MG63 (cell line): ENCODE results near the gene ZNF160. TPM values are rescaled to one million over a fixed set of nuclear protein-coding genes. Genes with fewer than 3 reads are reported as not detected.
"Not testable (repeated sequence)": the region's sequence is repeated elsewhere in the genome, so short reads cannot be mapped to it uniquely, and the experiment has no call there.

Experiments
- DNase-seq: peaks from one replicate; pipeline ENCODE4 v3.0.0-alpha.2; 2020
- H3K27me3 ChIP-seq: fragments of 250-450 bp; sonication (Bioruptor Pico); 2 replicates; pipeline ENCODE4 v1.5.1; 2020; ENCODE audit warnings: mild to moderate bottlenecking, moderate library complexity
- H3K36me3 ChIP-seq: fragments of 250-450 bp; sonication (Bioruptor Pico); 2 replicates; pipeline ENCODE4 v1.5.1; 2020; ENCODE audit warnings: mild to moderate bottlenecking, moderate library complexity
- H3K4me3 ChIP-seq: fragments of 250-450 bp; sonication (Bioruptor Pico); 2 replicates; pipeline ENCODE4 v1.5.1; 2020; ENCODE audit warnings: mild to moderate bottlenecking, moderate library complexity
- H3K9me3 ChIP-seq: fragments of 250-450 bp; sonication (Bioruptor Pico); 2 replicates; pipeline ENCODE4 v1.5.1; 2020; ENCODE audit warnings: mild to moderate bottlenecking, moderate library complexity
- total RNA-seq: library from RNA; depleted of rRNA; stranded (reverse); fragments of >200 nt; shearing (Covaris generic); gene quantifications from 2 replicates; pipeline ENCODE4 v1.2.3, GENCODE V29; 2014; ENCODE audit warnings: low replicate concordance

ZNF160 gene
- total RNA-seq, 1 experiment from 2014 or later: 6.4 TPM

DNA sequence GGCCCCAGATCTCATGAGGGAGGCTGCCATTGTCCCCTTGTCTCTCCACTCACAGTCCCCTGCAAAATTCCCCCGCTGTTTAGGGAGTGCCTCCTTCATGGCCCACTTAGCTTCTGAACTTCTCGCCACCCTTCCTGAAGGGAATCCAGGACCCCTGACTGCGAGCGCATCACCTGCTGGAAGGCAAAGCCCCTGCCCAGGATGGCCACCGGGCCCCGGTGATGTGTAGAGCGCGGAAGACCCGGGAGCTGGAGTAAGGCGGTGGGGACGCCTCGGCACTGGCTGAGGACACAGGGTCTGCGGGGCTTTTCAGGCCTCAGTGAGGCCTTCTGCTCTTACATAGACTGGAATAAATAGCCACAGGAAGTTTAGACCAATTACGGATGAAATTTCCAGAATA lies 4.7 kb downstream of the ZNF160 start:
- H3K36me3 ChIP-seq: peaks cover 23% of the 10 kb centered on the region
- H3K27me3 ChIP-seq, DNase-seq, H3K4me3 ChIP-seq, H3K9me3 ChIP-seq: not testable (repeated sequence)

DNA sequence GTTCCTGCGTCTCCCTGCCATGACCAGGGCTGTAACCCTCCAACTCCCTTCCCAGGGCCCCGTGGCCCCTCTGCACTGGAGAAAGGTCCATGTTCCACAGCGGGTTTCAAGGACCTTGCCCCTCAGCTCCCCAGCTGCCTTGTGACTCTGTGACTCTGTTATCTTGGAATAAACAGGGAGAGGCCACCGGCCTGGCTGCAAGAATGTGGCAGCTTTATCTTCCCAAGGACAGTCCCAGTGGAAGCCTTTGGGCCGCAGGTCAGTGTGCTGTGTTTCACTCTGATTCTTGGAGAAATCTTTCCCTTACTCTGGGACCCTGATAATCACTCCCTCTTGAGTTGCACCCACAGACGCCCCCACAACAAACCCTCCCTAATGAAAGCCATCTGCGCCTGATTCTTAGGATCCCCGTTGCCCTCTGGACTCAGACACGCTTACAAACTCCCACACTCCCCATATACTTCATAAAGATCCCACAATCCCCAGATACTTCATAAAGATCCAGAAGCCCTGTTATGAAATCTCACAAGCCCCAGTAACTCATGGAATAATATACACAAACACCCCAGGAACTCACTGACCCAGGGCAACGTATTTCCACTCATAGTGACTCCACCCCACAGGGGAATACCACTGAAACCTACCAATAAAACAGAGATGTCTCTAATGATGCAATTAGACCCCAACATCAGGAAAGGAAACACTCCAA lies 6.1 kb downstream of the ZNF160 start:
- H3K9me3 ChIP-seq, DNase-seq, H3K4me3 ChIP-seq, H3K27me3 ChIP-seq: not testable (repeated sequence)
- peaks cover 28% of the 10 kb centered on the region for H3K36me3 ChIP-seq

DNA sequence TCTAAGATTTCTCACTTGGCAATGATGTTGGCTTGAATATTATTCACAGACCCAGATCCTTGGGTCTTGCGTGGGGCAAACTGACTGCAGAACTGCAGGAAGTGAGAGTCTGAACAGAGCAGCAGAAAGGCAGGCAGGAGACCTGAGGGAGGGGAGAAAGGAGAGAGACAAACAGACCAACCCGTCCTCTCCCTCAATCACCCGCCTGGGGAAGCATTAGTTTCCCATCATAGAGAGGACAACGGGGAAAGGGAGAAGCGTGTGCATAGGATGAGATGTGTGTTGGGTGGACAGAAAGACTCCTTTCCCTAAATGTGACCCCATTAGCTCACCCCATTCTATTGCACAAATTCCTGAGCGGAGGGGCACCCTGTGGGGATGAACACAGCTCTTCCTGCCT lies 6.6 kb downstream of the ZNF160 start:
- H3K36me3 ChIP-seq: peaks cover 30% of the 10 kb centered on the region
- DNase-seq, H3K4me3 ChIP-seq, H3K9me3 ChIP-seq, H3K27me3 ChIP-seq: not testable (repeated sequence)

DNA sequence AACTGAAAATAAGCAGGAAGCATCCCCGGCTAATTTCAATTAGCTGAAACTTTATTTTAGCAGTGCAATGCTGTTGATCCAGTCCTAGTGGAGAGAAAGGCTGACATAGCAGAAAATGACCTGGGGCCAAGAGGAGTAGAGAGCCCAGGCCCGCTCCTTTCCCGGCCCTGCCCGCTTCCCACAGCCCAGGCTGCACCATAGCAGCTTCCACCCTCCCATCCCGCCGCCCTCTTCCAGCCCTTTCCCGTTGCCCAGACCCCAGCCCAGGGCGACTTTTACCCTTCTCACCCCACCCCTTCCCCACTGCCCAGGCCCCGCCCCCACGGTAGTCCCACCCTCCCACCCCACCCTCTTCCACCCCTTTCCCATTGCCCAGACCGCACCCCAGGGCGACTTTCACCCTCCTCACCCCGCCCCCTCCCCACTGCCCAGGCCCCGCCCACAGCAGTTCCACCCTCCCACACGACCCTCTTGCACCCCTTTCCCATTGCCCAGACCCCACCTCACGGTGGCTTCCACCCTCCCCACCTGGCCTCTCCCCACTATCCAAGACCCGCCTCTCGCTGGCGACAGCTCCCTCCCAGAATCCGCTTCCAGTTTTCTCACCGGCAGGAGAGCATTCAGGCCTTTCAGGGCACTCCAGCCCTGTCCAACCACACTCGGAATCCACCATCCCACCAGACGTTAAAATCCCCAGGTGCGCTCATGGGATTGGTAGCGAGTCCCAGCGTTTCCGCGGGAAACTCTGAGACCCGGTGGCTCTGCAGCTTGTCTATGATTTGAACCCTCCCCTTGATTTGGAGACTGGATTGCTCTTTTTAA lies 8.3 kb downstream of the ZNF160 start:
- Histone ChIP-seq H3K27me3 (no peaks in the 10 kb centered on the region), H3K9me3 (no peaks in the 10 kb centered on the region)
- DNase-seq: no peak

DNA sequence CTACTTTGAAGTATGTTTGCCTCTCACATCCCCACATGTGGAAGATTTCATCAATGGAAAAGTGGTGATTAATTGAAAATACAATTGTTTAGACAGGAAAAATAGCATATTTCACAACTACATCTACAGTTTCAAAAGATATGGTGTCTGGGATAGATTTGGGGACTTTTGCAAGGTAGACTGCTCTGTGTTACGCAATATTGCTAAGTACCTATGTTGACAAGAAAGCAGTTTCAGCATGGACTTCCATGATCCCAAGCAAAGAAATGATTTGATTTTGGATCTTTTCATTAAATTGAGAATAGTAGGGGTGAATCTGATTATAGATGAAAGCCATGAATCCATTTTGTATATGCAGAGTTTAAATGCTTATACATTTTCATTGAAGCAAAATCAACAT lies 10.5 kb downstream of the ZNF160 start:
- Histone ChIP-seq H3K9me3 (no peaks in the 10 kb centered on the region), H3K4me3 (no peak overlapping the region), H3K27me3 (no peaks in the 10 kb centered on the region), H3K36me3 (peaks cover 46% of the 10 kb centered on the region)
- no peak for DNase-seq

More for the DNA sequence above, 8.3 kb downstream of the ZNF160 start:
- no peak overlapping the region for H3K4me3 ChIP-seq
- peaks cover 40% of the 10 kb centered on the region for H3K36me3 ChIP-seq

DNA sequence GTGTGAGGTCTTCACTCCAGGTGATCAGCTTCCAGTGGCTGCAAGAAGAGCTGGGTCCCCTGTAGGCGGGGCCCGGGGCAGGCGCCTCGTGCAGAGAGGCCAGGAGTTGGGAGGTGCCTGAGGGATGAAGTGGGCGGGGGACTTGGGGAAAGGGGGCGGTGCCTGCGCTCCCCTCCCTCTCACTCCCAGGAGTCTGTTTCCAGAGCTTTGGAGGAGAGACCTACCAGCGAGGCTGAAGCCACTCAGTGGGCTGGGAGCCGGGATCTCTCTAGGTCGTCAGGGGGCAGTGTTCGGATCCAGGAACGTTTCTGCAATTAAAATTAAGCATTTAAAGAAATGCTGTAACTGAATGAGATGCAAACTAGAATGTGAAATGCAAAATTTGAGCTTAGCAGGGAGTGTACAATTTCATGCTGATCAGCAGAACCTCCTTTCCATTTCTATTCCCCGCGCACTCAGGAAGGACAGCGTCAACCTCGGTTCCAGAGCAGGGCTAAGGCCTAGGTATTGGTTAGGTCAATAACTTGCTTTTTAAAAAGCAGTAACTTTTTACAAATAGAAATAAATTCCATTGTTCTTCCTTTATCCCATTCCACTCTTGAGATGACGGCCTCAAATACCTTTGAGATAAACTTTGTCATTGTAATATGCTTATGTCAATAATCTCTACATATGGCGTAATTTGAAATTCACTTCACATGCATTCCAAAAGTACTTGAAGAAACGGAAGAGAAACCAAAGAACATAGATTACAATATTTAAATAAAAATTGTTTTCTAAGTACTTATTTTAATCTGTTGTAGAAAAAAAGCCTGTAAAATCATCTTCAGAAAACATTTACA lies 11.6 kb downstream of the ZNF160 start:
- peaks cover 52% of the 10 kb centered on the region for H3K36me3 ChIP-seq

DNA sequence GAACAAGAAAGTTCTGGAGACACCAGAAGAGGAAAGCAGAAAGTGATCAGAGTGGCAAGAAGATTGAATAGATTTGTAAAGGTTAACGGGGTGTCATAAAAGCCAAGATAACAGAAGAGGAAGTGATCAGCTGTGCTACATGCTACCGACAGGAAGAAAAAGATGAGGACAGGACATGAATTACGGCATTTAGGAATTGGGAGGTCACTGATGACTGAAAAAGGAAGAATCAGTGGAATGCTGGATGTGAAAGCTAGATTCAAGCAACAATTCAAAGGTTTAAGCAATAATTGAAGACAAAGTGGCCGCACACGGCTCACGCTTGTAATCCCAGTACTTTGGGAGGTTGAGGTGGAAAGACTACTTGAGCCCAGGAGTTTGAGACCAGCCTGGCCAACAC lies 15.1 kb downstream of the ZNF160 start:
- H3K9me3 ChIP-seq: no peaks in the 10 kb centered on the region

More for the DNA sequence above, 11.6 kb downstream of the ZNF160 start:
- DNase-seq: no peak
- no peaks in the 10 kb centered on the region for H3K9me3 ChIP-seq
- no peak overlapping the region for H3K4me3 ChIP-seq
- no peaks in the 10 kb centered on the region for H3K27me3 ChIP-seq

DNA sequence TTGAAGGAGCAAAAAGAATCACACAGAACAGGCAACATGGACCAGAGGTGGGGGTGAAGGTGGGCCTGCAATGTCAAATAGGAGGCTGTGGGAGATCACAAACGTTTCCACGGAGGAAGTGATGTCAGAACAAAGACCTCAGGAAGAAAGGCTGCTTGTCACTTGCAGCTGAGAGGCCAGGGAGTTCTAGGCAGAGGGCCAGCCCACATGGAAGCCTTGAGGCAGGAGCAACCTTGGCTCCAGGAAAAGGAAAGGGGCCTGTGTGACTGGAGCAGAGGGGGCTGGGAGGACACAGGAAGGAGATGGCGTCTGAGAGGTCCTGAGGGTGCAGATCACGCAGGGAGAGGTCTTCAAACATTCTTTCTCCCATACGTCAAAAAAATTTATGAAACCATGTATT lies 16.3 kb downstream of the ZNF160 start:
- Histone ChIP-seq H3K4me3 (no peak overlapping the region), H3K36me3 (peaks cover 71% of the 10 kb centered on the region), H3K27me3 (no peaks in the 10 kb centered on the region), H3K9me3 (no peaks in the 10 kb centered on the region)
- DNase-seq: no peak

More for the DNA sequence above, 15.1 kb downstream of the ZNF160 start:
- no peaks in the 10 kb centered on the region for H3K27me3 ChIP-seq
- H3K36me3 ChIP-seq: peaks cover 71% of the 10 kb centered on the region
- DNase-seq: no peak
- no peak overlapping the region for H3K4me3 ChIP-seq

DNA sequence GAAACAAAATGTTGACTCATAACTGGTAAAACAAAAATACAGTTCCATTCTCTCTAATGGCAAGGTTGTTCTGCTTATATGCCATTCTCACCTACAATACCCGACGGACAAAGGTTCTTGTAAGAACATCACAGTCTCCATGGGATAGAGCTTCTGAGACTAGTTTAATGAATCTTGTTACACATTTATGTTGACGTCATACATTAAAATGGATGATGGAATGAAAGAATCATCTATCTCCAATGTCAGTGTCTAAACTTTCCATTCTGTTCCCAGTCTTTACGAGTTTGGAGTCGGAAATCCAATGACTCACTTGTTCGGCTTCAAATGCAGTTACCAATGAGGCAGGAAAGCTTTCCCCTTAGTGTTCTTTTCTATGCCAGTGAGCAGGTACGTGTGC lies 17.7 kb downstream of the ZNF160 start:
- DNase-seq: no peak
- no peak overlapping the region for H3K4me3 ChIP-seq
- H3K27me3 ChIP-seq: no peaks in the 10 kb centered on the region
- peaks cover 63% of the 10 kb centered on the region for H3K36me3 ChIP-seq
- H3K9me3 ChIP-seq: peaks cover 3% of the 10 kb centered on the region; the same call in 1 of the 2 replicates

DNA sequence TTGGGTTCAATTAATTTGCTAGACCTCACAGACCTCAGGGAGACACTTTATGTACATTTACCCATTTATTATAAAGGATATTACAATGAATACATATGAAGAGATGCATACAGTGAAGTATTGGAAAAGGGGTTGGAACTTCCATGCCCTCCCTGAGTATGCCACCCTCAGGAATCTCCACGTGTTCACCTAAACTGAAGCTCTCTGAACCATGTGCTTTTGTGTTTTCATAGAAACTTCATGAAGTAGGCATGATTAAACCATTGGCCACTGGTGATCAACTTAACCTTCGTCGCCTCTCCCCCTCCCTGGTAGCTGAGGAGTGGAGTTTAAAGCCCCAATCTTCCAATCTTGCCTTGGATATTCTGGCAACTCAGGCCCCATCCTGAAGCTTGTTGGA lies 20.3 kb downstream of the ZNF160 start:
- Histone ChIP-seq H3K4me3 (no peak overlapping the region), H3K36me3 (peaks cover 59% of the 10 kb centered on the region), H3K27me3 (no peaks in the 10 kb centered on the region), H3K9me3 (peaks cover 6% of the 10 kb centered on the region)
- DNase-seq: no peak

DNA sequence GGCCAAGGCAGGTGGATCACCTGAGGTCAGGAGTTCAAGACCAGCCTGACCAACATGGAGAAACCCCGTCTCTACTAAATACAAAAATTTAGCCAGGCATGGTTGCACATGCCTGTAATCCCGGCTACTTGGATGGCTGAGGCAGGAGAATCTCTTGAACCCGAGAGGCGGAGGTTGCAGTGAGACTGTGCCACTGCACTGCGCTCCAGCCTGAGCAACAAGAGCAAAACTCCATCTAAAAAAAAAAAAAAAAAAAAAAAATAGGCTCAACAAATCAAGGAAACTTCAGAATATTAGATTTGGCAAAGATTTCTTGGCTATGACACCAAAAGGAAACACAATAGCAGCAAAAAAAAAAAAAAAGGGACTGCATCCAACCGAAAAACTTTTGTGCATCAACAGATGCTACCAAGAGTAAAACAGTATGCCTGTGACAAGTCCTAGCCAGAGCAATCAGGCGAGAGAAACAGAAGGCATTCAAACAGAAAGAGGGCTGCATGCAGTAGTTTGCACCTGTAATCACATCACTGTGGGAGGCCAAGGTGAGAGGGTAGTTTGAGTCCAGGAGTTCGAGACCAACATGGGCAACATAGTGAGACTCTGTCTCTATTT lies 23.8 kb downstream of the ZNF160 start:
- no peak for DNase-seq
- H3K9me3 ChIP-seq: peaks cover 11% of the 10 kb centered on the region
- no peaks in the 10 kb centered on the region for H3K27me3 ChIP-seq
- H3K36me3 ChIP-seq: peaks cover 64% of the 10 kb centered on the region
- H3K4me3 ChIP-seq: no peak overlapping the region

DNA sequence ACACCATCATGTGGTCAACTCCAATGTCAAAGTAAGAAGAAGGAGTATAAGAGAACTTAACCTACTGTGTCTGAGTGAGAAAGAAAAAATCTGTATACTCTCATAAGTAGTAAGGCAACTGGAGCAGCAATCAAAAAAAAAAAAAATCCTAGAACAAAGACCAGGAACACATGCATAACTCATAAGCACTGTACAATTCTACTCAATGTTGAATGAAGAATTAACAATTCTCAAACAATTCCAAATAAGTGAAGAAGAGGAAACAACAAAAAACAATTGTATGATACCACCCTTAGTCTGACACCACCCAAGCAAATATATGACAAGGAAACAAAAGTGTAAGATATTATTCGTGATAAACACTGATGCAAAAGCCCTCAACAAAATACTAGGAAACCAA lies 24.6 kb downstream of the ZNF160 start:
- DNase-seq: no peak
- no peaks in the 10 kb centered on the region for H3K27me3 ChIP-seq
- peaks cover 64% of the 10 kb centered on the region for H3K36me3 ChIP-seq
- no peak overlapping the region for H3K4me3 ChIP-seq
- H3K9me3 ChIP-seq: peaks cover 11% of the 10 kb centered on the region

DNA sequence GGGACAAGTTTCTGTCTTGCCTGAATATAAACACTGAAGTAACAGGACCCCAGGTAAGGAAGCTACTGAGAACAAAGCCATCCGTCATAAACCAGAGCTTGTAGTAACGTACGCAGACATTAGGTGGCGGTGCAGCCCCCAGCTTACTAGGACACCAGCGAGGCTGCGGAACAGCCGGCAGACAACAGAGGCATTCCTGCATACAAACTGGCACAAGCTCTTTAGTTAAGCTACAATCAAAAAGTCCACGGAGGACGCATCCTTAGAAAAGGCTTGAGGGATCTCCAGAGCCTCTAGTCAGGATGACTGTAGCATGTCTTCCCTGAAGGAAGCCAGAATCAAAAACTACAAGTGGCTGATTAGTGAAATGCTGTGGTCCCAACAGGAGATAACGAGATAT lies 26.2 kb downstream of the ZNF160 start:
- no peak overlapping the region for H3K4me3 ChIP-seq
- no peaks in the 10 kb centered on the region for H3K27me3 ChIP-seq
- H3K9me3 ChIP-seq: peaks cover 16% of the 10 kb centered on the region
- no peak for DNase-seq
- peaks cover 72% of the 10 kb centered on the region for H3K36me3 ChIP-seq

DNA sequence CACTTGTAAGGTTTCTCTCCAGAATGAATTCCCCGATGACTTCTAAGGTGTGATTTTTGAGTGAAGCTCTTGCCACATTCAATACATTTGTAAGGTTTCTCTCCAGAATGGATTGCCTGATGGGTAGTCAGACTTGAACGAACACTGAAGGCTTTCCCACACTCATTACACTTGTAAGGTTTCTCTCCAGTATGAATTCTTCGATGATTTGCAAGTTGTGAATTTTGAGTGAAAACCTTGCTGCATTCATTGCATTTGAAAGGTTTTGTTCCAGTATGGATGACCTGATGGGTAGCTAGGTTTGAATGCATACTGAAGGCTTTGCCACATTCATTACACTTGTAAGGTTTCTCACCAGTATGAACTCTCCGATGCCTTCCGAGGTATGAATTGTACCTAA lies 34.4 kb downstream of the ZNF160 start:
- H3K36me3 ChIP-seq: peaks cover 80% of the 10 kb centered on the region
- no peak for DNase-seq
- H3K9me3 ChIP-seq: peaks cover 56% of the 10 kb centered on the region
- H3K4me3 ChIP-seq: no peak overlapping the region
- no peaks in the 10 kb centered on the region for H3K27me3 ChIP-seq

DNA sequence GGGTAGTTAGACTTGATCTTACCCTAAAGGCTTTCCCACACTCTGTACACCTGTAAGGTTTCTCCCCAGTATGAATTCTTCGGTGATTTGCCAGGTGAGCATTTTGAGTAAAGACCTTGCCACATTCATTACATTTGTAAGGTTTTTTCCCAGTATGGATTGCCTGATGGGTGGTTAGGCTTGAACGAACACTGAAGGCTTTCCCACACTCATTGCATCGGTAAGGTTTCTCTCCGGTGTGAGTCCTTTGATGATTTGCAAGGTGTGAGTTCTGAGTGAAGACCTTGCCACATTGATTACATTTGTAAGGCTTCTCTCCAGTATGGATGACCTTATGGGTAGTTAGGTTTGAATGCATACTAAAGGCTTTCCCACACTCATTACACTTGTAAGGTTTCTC lies 35.0 kb downstream of the ZNF160 start:
- Histone ChIP-seq H3K9me3 (peaks cover 56% of the 10 kb centered on the region), H3K4me3 (no peak overlapping the region), H3K36me3 (peaks cover 73% of the 10 kb centered on the region), H3K27me3 (no peaks in the 10 kb centered on the region)
- no peak for DNase-seq

DNA sequence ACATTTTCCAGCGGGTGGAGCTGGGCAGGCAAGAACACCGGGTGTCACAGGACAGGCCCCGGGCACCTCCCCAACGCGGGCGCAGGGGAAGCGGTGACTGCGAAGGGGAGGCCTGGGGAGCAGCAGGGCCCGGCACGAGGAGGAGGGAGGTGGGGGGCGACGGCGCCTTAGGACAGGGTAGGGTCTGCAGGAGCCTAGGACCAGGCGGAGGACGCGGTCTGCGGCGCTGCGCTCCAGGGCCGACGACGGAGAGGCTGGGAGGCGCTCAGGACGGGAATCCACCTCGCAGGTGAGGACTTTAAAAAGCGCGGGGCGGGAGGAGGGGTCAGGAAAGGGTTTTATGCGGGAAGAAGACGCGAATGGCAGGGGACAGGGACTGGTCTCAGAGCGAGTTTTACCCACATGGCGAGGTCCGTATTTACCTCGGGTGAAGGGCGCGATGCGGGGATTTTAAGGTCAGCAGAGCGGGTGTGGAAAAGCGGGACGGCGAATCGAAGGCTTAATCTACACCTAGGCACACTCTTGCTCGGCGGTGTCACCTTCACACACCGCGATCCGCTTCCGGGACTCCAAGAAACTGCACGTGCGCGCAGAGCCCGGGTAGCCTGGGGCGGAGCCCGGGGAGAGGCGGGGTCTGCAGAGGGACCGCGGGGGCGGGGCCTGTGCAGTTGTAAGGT lies 45.2 kb downstream of the ZNF160 start:
- no peaks in the 10 kb centered on the region for H3K27me3 ChIP-seq
- H3K36me3 ChIP-seq: no peaks in the 10 kb centered on the region
- peaks cover 14% of the 10 kb centered on the region for H3K9me3 ChIP-seq
- no peak overlapping the region for H3K4me3 ChIP-seq
- DNase-seq: no peak
